ENCODE data around the gene FGD4.

The FGD4 gene

DNA sequence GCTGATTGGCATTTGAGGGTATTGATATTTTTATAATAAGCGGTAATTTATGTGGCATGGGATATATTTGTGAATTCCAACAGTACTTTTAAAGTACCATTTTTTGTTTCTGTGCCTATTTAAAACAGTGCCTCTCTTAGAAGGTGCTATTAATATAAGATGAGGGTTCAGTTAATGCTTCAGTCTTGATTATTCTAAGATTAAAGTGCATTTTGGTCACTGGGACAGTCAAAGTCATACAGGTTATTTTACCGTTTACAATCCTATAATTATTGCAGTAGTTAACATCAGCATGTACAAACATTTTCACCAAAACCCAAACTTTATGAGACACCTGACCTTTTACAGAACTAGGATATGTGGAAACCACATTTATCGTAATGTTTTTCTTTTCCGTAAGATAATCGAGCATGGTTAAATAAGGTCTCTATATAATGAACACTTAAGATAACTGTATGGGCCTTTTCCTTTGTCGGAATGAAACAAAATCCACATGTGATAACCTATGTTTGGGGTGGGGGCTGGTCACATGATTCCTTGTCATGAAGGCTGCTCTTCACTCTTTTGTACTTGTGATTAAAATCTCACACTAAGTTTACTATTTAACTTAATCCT is 242.0 kb downstream of the FGD4 start:
- H3K27me3 ChIP-seq (ENCODE audit: insufficient read depth, low read length, poor library complexity, severe bottlenecking), result no peaks in the 10 kb centered on the region
- no peaks in the 10 kb centered on the region for H3K79me2 ChIP-seq (ENCODE audit: insufficient read depth, low read length)
- H3K4me1 ChIP-seq (ENCODE audit: insufficient read depth, low read length, poor library complexity, severe bottlenecking), result peaks cover 38% of the 10 kb centered on the region
- no peaks in the 10 kb centered on the region for H3K9me2 ChIP-seq (replicated peaks; ENCODE audit: low read depth, low read length)
- H3F3A ChIP-seq (ENCODE audit: low read depth), result peaks cover 5% of the 10 kb centered on the region; the same call in 1 of the 2 replicates
- TF ChIP-seq EZH2phosphoT487 (IDR thresholded peaks at IDR 0.05; ENCODE audit: borderline replicate concordance), result no peak; the same call in 1 of the 2 replicates
- TF ChIP-seq, protein P1, sequence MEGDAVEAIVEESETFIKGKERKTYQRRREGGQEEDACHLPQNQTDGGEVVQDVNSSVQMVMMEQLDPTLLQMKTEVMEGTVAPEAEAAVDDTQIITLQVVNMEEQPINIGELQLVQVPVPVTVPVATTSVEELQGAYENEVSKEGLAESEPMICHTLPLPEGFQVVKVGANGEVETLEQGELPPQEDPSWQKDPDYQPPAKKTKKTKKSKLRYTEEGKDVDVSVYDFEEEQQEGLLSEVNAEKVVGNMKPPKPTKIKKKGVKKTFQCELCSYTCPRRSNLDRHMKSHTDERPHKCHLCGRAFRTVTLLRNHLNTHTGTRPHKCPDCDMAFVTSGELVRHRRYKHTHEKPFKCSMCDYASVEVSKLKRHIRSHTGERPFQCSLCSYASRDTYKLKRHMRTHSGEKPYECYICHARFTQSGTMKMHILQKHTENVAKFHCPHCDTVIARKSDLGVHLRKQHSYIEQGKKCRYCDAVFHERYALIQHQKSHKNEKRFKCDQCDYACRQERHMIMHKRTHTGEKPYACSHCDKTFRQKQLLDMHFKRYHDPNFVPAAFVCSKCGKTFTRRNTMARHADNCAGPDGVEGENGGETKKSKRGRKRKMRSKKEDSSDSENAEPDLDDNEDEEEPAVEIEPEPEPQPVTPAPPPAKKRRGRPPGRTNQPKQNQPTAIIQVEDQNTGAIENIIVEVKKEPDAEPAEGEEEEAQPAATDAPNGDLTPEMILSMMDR (conservative IDR thresholded peaks at IDR 0.05; ENCODE audit: low read length), result no peak
- H3K4me3 ChIP-seq (ENCODE audit: low read length, poor library complexity, severe bottlenecking), result peak overlapping the region; percentile 9
- H3K9ac ChIP-seq (ENCODE audit: low read depth, low read length, poor library complexity, severe bottlenecking), result no peak overlapping the region
- no peak overlapping the region for H2AFZ ChIP-seq (ENCODE audit: low read length)
- H4K20me1 ChIP-seq (ENCODE audit: insufficient read depth, low read length, poor library complexity, severe bottlenecking), result no peaks in the 10 kb centered on the region
- peak overlapping the region; percentile 16 for H3K4me2 ChIP-seq (ENCODE audit: low read depth, low read length, poor library complexity, severe bottlenecking)
- no peaks in the 10 kb centered on the region for H3K9me3 ChIP-seq (ENCODE audit: insufficient read depth, low read depth, low read length)
- H3K36me3 ChIP-seq (ENCODE audit: insufficient read depth, low read length), result no peaks in the 10 kb centered on the region

GRCh38 chr12:32644431-32644830 is 245.1 kb downstream of the FGD4 start:
- H3K9me2 ChIP-seq (replicated peaks; ENCODE audit: low read depth, low read length), result no peaks in the 10 kb centered on the region
- H3K36me3 ChIP-seq (ENCODE audit: insufficient read depth, low read length), result no peaks in the 10 kb centered on the region
- H3K9ac ChIP-seq (ENCODE audit: low read depth, low read length, poor library complexity, severe bottlenecking), result peak overlapping the region; percentile 15
- TF ChIP-seq, protein P1 (conservative IDR thresholded peaks at IDR 0.05; ENCODE audit: low read length), result no peak
- TF ChIP-seq EZH2phosphoT487 (IDR thresholded peaks at IDR 0.05; ENCODE audit: borderline replicate concordance), result no peak
- H3K79me2 ChIP-seq (ENCODE audit: insufficient read depth, low read length), result no peaks in the 10 kb centered on the region
- peak overlapping the region; percentile 67 for H3K4me2 ChIP-seq (ENCODE audit: low read depth, low read length, poor library complexity, severe bottlenecking)
- peaks cover 5% of the 10 kb centered on the region; the same call in 1 of the 2 replicates for H3F3A ChIP-seq (ENCODE audit: low read depth)
- no peaks in the 10 kb centered on the region for H3K27me3 ChIP-seq (ENCODE audit: insufficient read depth, low read length, poor library complexity, severe bottlenecking)
- H3K9me3 ChIP-seq (ENCODE audit: insufficient read depth, low read depth, low read length), result no peaks in the 10 kb centered on the region
- peaks cover 38% of the 10 kb centered on the region for H3K4me1 ChIP-seq (ENCODE audit: insufficient read depth, low read length, poor library complexity, severe bottlenecking)
- peak overlapping the region; percentile 50 for H3K4me3 ChIP-seq (ENCODE audit: low read length, poor library complexity, severe bottlenecking)
- H4K20me1 ChIP-seq (ENCODE audit: insufficient read depth, low read length, poor library complexity, severe bottlenecking), result no peaks in the 10 kb centered on the region
- no peak overlapping the region for H2AFZ ChIP-seq (ENCODE audit: low read length)

DNA sequence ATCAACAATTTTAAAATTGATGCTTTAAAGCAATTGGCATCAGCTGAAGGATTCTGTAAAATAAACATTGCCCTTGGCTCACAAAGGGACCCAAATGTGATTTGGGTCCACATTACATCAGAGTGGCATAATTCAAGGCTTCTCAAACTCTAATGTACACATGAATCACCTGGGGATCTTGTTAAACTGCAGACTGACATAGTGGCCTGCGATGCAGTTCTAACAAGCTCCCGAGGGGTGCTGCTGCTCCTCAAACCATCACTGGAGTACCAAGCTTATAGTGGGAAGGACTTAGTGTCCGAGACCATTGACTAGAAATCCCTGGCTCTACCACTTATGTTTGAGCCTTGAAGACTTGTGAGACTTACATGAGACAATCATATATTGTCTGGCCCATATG is 247.9 kb downstream of the FGD4 start:
- Histone ChIP-seq H3K4me3 (ENCODE audit: low read length, poor library complexity, severe bottlenecking) (no peak overlapping the region), H3K4me2 (ENCODE audit: low read depth, low read length, poor library complexity, severe bottlenecking) (no peak overlapping the region), H3K79me2 (ENCODE audit: insufficient read depth, low read length) (no peaks in the 10 kb centered on the region), H3K4me1 (ENCODE audit: insufficient read depth, low read length, poor library complexity, severe bottlenecking) (peaks cover 39% of the 10 kb centered on the region), H3K9me2 (replicated peaks; ENCODE audit: low read depth, low read length) (no peaks in the 10 kb centered on the region), H4K20me1 (ENCODE audit: insufficient read depth, low read length, poor library complexity, severe bottlenecking) (no peaks in the 10 kb centered on the region), H3K9me3 (ENCODE audit: insufficient read depth, low read depth, low read length) (no peaks in the 10 kb centered on the region), H3K9ac (ENCODE audit: low read depth, low read length, poor library complexity, severe bottlenecking) (no peak overlapping the region), H3K27me3 (ENCODE audit: insufficient read depth, low read length, poor library complexity, severe bottlenecking) (no peaks in the 10 kb centered on the region), H3K36me3 (ENCODE audit: insufficient read depth, low read length) (no peaks in the 10 kb centered on the region), H2AFZ (ENCODE audit: low read length) (no peak overlapping the region), H3F3A (ENCODE audit: low read depth) (peaks cover 10% of the 10 kb centered on the region; the same call in 1 of the 2 replicates)
- TF ChIP-seq, protein P1 (conservative IDR thresholded peaks at IDR 0.05; ENCODE audit: low read length), result no peak
- no peak for TF ChIP-seq EZH2phosphoT487 (IDR thresholded peaks at IDR 0.05; ENCODE audit: borderline replicate concordance)
